ENCODE results near the gene INSRR.

Gene INSRR

DNA sequence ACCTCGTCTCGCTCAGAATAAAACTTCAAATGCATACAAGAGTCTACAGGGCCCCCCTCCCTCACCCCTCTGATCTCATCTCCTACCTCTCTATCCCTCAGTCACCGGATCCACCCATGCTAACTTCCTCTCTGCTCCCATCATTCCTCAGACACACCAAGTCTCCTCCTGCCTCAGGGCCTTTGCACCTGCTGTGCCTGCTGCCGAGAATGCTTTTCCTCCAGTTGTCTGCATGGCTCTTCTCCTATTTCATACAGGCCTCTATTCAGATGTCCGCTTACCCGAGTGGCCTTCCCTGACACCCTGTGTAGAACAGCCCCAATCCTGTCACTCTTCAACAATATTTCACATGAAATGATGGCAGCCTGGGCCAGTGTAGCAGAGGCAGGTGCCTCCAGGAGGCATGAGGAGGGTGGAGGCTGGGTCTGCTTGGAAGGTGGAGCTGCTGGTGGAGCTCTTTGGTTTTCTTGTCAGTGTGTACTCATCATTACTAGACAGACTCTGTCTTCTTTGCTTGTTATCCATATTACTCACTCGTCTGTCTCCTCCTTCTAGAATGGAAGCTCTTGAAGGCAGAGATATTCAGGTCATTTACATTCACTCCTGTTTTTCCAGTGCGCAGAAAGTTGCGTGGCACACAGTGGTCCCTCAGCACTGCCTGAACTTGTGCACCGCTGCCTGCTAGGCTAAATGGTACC lies 46.5 kb downstream of the INSRR start:
- H3K4me3 ChIP-seq, result no peak overlapping the region
- no peak overlapping the region for H3K27ac ChIP-seq

DNA sequence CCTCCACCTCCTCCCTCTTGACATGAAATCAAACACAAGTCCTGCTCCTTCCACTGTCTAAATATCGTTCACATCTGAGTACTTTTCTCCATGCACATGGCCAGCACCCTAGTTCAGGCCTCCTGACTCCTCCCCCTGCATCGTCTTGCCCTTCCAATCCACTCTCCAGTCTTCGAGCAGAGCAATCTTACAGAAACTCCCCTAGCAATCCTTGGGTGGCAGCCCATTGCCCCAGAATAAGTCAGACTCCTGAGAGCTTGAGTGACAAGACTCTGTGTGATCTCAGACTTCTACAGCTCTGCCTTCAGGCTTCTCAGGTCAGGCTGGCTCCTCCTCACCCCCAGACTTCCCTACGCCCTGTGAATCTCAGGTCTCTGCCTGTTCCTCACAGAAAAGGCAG lies 47.7 kb downstream of the INSRR start:
- H3K4me3 ChIP-seq, result no peak overlapping the region
- no peak overlapping the region for H3K27ac ChIP-seq

DNA sequence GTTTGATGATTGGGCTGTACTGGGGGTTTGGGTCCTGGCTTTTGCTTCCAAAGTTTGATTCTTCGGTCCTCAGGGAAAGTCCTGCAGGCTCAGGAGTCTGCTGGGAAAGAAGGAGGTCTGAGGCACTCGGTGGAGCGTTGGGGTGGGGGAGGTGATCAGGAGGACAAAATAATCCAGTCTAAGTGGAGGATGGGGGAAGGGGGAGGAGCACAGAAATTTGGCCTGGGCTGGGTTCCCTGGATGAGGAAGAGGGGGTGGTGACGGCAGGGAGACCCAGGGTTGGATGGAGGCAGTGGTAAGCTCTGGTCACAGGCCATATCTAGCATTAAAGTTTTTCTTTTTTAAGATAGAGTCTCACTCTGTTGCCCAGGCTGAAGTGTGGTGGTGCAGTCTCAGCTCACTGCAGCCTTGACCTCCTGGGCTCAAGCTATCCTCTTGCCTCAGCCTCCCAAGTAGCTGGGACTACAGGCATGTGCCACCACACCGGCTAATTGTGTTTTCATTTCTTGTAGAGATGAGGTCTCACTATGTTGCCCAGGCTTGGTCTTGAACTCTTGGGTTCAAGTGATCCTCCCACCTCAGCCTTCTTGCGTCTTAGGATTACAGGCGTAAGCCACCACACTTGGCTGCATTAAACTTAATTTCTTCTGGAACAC lies 49.1 kb downstream of the INSRR start:
- H3K27ac ChIP-seq, result no peak overlapping the region
- H3K4me3 ChIP-seq, result no peak overlapping the region

DNA sequence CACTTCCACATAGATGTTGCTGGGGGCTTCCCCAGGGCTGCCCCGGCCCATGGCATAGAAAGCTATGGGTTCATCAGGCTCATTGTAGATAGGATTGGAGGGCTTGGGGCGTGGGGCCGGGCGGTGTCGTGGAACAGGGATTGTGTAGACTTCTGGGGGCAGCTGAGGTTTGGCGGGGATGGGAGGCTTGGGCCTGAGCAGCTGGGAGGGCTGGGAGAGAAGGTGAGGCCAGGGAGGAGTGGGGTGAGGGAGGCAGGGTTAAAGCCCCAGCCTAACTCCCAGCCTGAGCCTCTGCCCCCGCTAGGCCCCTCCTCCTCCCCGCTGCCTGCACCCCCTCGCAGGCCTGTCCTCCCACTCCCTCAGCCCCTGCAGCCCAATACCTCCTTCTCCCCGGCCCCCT lies 49.6 kb downstream of the INSRR start:
- Histone ChIP-seq H3K27ac (no peak overlapping the region), H3K4me3 (no peak overlapping the region)

DNA sequence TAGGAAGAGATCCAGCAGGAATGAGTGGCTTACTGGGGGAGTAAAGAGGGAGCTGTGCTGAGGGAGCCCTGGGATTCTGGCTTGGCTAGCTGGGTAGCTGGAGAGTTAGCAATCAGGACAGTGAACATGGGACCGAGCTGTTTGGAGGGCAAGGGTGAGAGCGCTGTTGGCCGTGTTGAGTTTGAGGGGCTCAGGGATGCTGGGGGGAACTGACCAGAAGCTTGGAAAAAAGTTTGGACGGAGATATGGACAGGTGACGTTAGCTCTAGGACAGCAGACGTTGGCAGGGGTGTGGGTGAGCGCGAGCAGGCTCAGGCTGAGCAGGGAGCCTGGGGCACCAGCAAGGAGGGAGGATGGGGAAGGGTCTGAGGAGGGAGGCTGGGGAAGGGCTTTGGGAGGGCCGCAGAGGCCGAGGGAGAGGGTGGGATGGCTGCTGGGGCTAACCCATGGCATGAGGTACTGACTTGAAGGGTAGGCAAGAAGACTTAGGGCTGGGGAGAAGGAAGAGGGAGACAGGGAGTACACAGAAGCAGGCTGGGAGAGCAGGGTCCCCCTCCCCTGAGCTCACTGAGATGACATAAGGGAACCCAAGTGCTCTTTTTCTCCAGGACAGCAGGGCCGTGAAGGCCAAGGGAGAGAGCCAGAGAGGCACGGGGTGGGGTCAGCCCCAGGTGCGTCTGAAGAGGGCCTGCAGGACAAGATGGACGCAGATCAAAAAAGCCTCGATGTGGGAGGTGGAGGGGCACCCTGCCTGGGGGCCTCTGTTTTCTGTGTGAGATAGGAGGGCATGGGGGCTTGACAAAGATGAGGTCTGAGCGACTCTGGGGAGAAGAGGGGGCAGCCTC lies 50.5 kb downstream of the INSRR start:
- Histone ChIP-seq H3K4me3 (no peak overlapping the region), H3K27ac (no peak overlapping the region)

DNA sequence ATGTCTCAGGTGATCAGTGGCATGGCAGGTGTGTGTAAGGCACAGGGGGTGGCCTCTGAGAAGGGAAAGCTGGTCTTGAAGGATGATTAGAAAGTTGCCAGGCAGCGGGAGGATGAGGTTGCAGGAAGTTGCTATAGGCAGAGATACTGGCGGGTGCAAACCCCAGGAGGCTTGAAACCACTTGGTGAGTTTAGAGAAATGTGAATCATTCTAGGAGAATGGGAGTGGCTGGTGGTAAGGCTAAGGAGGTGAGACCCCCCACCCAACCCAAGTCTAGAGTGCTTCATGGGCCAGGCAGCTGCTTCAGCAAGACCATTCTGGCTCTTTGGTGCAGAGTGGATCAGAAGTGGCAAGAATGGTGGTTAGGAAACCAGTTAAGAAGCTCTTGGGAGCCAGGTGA lies 51.3 kb downstream of the INSRR start:
- H3K27ac ChIP-seq, result no peak overlapping the region
- no peak overlapping the region for H3K4me3 ChIP-seq

DNA sequence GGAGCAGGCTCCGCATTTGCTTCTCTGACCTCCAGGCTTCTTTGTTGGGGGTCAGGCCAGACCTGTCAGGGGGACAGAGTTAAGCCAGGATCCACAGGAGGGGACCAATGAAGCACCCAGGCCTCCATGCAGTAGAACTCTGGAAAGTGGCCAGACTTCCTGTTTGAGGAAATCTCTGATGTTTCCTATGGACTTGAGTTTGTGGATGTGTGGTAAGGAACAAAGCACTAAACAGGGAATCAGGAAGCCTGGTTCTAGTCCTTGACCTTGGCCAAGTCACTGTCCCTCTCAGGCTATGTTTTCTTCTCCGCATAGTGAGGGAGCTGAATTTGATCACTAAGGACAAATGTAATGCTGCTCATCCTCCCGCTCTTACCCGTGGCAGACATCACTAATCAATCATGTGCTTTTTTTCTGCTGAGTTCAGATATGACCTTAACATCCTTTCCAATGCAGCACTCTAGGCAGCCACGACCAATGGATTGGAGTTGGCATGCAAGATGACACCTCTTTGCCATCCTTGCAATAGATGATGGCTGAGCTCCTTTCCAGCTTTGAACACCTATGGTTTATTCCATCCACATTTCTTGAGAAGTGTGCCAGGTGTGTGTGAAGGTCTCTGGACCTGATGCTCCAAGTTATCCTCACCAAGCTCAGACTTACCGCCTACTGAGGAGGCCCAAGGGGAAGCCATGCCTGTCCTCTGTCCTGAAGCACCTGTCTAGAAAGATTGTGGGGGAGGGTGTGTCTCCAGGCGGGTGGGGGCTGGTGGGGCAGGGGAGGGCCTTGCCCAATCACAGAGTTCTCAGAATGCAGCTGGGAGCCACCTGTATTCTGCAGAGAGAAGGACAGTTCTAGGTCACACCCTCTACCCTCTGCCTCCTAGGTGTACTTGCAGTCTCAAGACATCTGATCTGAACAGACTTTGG lies 52.1 kb downstream of the INSRR start:
- no peak overlapping the region for H3K4me3 ChIP-seq
- peak overlapping the region in 4 of 21 experiments; percentile 5 to 33 (median 17) for H3K27ac ChIP-seq

DNA sequence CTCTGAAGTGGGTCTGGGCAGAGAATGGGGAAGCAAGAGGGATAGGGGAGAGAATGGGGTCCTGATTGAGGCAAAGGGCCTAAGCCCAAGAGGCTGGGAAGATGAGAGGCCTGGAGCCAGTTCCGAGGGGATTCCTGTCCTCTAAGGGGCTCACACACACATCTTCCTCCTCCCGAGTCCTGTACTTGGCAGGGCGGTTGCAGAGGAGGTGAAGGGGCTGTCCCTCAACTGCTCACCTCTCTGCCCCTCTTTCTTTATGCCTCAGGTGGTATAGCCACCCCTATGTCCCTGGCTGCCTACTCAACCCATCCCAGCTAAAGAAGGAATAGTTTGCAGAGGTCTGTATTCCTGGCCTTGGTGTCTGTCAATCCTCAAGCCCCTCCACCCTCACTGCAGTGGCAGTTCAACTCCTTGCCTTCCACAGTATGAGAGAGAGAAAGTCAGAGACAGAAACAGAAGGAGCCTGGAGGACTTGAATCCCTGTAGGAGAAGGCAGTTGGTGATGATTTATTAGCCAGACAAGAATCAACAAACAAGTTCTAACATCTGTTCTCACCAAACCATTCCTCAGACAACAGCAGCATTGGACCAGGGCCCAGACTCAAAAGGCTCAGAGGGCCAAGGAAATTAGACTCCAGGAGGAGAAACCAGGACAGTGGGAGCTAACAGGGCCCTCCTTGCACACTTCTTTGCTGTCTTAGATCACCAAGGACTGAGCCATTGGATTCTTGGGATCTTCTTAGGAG lies 53.0 kb downstream of the INSRR start:
- Histone ChIP-seq H3K27ac (peak overlapping the region in 6 of 21 experiments; percentile 5 to 45 (median 25)), H3K4me3 (no peak overlapping the region)

DNA sequence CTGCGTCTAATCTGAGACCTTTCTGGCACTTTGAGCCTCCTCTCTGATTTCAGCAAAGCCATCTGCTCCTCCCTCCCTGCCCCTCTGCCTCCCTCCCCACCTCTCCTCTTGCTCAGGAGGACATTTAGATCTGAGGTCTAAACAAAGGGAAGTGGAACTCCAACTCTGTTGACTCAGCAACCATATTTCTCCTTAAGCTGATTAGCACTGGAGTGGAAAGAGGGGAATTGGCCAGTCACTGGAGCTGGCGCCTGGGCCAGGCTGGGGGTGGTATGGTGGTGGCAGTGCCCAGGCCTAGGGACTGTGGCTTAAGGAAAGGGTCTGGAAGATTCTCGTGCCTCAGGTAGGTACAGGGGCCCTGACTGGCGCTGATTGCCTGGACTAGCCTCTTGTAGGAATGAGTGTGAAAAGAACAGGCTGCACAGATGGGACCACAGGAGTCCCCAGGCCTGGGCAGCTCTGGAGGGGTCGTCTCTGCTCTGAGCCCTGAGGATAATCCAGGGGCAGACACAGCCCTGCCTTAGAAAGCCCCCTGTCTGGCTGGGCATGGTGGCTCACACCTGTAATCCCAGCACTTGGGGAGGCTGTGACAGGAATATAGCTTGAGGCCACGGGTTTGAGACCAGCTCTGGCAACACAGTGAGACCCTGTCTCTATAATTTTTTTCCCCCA lies 54.2 kb downstream of the INSRR start:
- Histone ChIP-seq H3K27ac (peak overlapping the region in 5 of 21 experiments; percentile 11 to 45 (median 44)), H3K4me3 (no peak overlapping the region)

DNA sequence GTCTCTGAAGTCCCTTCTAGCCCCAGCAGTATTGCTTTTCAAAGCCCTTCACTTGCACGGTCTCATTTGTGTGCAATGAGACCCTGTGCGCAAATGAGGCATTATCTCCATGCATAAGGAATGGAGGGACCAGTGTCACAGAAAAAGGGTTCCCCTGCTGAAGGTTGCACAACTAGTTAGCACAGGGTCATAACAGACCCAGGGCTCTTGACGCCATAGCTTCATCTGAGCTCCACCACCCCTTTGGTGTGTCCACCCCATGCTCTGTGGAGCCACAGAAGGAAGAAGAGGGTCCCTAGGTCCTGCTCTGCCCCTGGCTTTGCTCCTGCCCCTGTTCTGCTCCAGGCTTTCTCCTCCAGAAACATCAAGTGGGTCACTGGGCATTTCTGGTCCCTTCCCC lies 54.9 kb downstream of the INSRR start:
- Histone ChIP-seq H3K4me3 (no peak overlapping the region), H3K27ac (peak overlapping the region in 1 of 21 experiments; percentile 44)

DNA sequence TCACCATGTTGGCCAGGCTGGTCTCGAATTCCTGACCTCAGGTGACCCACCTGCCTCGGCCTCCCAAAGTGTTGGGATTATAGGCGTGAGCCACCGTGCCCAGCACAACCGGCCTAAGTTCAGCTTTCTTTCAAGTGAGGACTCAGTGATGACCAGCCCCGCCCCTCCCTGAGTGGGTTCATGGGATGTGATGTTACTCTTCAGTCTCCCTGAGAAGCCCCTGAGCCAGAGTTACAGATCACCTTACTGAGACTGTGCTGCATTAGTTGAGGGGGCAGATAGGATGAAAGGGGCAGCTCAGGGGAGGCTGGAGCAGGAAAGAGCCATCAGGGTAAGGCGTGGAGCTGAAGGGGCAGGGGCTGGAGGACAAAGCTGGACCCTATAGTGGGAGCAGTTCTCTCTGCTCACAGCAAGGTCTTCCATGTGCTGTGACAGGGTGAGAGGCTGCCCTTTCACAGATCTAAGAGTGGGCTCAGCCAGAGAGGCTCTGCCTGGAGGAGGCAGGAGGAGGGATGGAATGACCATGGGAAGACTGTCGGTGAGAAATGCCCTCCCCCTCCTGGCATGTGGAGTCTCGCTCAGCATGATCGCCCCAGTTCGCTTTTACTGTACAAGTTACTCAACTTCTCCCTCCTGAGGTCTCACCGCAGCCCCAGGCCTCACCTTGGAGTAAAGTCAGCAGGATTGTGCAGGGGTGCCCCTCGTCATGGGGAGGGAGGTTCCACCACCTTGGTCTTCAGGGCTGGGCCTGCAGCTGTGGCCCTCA lies 55.6 kb downstream of the INSRR start:
- no peak overlapping the region for H3K27ac ChIP-seq

DNA sequence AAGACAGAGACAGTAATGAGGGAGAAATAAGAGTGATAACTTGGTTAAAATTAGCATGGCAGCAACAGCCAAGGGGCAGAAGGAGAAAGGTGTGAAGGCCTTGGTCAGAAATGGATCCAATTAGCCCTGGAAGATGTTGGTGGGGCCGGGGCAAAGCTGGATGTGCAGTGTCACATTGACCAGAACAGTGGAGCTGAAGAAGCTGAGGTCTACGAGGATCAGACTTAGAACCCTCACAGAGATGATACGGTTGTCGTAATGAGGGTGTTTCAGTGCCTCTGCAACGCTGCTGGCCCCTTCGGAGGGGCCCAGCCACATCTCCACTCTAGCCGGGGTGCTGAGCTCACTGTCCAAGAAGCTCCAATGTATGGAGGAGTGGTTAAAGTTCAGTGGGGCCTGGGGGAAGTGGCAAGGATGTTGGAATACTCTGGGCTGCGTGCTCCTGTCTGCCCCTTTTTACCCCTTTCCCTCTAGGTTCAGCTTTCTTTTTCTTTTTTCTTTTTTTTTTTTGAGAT lies 56.4 kb downstream of the INSRR start:
- Histone ChIP-seq H3K27ac (no peak overlapping the region), H3K4me3 (no peak overlapping the region)

More for the DNA sequence above, 55.6 kb downstream of the INSRR start:
- no peak overlapping the region for H3K4me3 ChIP-seq

DNA sequence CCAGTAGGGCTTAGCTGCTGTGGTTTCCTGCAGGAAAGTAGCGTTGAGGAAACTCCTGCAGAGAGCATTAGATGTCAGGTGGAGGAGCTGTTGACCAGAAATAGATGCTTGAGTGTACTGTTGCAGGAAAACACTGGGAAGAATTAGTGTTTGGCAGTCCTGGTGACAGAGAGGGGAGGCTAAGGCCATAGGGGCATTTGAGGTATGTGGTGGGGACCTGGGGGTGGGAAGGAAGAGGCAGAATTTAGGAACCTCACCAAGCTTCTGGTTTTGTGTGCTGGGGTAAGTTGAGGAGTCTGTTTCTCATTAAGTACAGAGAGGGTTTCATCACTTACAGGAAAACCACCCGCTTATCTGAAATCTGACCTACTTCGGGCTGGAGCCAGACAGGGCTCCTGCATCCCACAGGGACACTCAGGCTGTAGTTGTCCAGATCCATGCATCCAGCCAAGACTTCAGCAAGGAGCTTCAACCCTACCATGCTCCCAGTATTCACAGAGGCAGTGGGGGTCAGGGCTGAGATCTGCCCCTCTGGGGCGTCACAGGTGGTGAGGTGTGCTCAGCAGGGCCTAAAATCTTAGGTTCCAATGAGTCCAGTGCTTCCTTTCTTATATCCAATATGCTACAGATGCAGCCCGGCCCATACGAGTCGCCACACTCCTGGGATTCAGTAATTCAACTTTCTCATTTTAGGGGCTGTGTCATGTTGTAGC lies 57.4 kb downstream of the INSRR start:
- Histone ChIP-seq H3K27ac (peak overlapping the region in 2 of 21 experiments; percentile 12), H3K4me3 (no peak overlapping the region)

DNA sequence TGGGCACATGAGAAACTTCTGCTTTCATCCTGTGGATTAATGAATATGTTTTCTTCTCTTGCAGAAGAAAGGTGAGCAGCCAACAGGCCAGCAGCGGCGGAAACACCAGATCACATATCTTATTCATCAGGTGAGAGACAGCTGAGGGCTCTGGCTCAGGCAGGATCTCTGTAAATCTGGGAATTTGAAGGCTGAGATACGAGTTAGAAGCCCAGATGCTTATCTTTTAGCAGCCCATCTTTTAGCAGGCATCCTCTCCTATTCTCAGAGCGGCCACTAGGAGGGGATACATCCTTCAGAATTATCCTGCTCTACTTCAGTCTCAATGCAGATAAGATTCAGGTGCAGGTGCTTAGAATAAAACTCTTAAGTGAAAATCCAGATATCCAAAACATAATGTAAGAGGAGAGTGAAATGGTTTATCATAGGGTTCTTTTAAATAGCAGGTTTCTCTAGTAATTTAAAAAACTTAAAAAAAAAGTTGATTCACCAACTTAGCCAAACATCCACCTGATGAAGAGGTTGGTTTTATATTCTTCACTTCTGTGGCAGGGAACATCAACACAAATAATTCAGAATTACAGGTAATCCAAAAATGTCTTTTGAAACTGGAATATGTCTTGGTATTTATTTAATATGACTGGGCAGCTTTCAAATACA lies 61.6 kb downstream of the INSRR start:
- H3K27ac ChIP-seq, result no peak overlapping the region

DNA sequence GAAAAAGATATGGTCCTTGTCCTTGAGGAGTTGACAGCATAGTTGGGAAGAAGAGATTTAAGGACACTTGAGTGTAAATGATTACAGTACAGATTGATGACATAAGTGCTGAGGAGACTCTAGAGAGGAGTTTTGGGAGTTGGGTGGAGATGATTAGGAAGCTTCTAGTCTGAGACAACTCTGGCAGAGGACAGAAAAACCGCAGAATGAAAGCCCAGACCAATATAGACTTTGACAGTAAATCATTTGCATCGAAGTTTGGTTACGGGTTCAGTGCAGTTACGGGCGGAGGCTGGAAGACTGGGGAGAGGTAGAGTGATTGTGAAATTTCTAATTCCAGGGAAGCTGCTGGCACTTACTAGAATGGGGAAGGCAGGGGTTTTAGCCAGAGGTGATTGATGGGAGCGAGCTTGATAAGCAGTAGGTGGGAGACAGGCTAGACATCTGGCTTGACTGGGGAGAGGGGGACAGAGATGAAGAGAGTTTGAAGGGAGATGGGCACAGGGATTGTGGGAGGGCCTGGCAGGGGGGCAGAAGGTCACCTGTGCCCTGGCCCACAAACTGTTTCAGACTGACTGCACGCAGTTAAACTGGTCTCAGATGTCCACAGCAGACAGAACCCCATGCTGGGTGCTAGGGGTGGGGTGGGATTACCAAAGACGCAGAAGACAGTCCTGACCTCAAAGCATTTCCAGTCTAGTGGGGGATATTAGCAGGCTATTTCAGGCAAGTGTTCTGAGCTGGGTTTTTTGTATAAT lies 62.4 kb downstream of the INSRR start:
- H3K4me3 ChIP-seq, result no peak overlapping the region
- H3K27ac ChIP-seq, result no peak overlapping the region

More for the DNA sequence above, 61.6 kb downstream of the INSRR start:
- no peak overlapping the region for H3K4me3 ChIP-seq

DNA sequence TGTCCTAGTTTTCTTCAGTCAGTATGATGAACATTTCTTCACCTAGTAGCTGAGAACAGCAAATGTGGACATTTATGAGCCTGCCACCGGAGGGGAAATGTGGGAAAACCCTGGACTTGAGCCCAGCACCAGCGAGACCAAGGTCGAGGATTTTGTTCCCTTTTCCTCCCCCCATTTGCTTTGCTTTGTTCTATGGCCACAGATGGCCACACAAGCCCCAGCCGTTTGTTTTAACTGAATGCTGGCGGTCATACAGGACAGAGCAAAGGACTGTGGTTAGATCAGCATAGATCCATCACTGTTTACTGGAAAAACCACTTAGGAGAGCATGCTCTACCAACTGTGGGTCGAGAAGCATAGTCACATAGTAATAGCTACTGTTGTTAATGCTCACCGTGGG lies 63.1 kb downstream of the INSRR start:
- Histone ChIP-seq H3K27ac (no peak overlapping the region), H3K4me3 (no peak overlapping the region)

Measured in skin epidermis (tissue), 12 donors.